Measurements from ENCODE around the gene SLC24A3. TPM values are rescaled to one million over a fixed set of nuclear protein-coding genes. Genes with fewer than 3 reads are reported as not detected.

Gene SLC24A3
- total and polyA plus RNA-seq, 2 of the 13 experiments (the other 11 are each of a cell fraction or from before 2014, with no cell fraction given), result not detected

- TF ChIP-seq PAXIP1 (CRISPR knock-in tag; conservative IDR thresholded peaks at IDR 0.05) (no peak), CENPX (CRISPR knock-in tag; IDR thresholded peaks at IDR 0.05) (no peak), ZNF770 (CRISPR knock-in tag; IDR thresholded peaks at IDR 0.05) (no peak), MAFG (CRISPR knock-in tag; IDR thresholded peaks at IDR 0.05) (no peak), ASH2L (IDR thresholded peaks at IDR 0.05; ENCODE audit: insufficient read length, low read depth, low read length) (no peak), ZNF407 (CRISPR knock-in tag; IDR thresholded peaks at IDR 0.05; ENCODE audit: not compliant biosample characterization) (no peak), TAF15 (IDR thresholded peaks at IDR 0.05; ENCODE audit: low read depth, low read length, poor library complexity, severe bottlenecking) (no peak), NCOR1 (IDR thresholded peaks at IDR 0.05; ENCODE audit: borderline replicate concordance, low read length) (no peak), ISX (CRISPR knock-in tag; conservative IDR thresholded peaks at IDR 0.05) (no peak), POGK (CRISPR knock-in tag; conservative IDR thresholded peaks at IDR 0.05) (no peak), ZNF232 (CRISPR knock-in tag; IDR thresholded peaks at IDR 0.05; ENCODE audit: borderline replicate concordance) (no peak)
These were observed 449.5 kb downstream of the SLC24A3 start (continued) for GRCh38 chr20:19661717-19662636.
